GM11168 (cell line): ENCODE results near the gene WFDC13.

Experiments
- in situ Hi-C: fragments of 300-500 bp; cut with MboI; formaldehyde crosslinking; loops from one replicate; pipeline ENCODE4 v1.12.0; 2022; ENCODE audit warnings: low sequenced_read_pairs; ENCODE audit not compliant: unreplicated experiment

Gene WFDC13

DNA sequence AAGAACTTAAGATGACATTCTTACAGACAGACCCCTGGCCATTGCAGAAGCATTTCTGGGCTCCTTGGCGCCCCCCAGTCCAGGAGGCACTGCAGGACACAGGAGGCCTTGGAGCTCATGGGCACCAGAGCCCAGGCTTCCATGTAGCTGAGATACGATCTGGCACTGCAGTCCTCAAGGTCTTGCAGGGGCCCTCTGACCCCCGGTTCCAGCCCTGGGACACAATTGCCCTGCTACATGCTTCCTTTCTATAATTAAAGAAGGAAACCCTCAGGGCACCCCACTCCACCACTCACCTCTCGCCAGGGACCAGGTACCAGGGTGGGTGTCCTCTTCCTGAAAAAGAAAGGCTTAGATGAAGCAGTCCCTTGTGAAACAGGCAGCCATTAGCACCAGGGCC is 56.3 kb downstream of the WFDC13 start:
- in situ Hi-C loops = loop anchor here (25.0 kb wide), 1 partner anchor 396 kb away; the partner anchor contains the start of gene SYS1
